ENCODE results near the gene ZMYND10. TPM values are rescaled to one million over a fixed set of nuclear protein-coding genes. Genes with fewer than 3 reads are reported as not detected.

The ZMYND10 gene
- total RNA-seq, result 1 to 10 TPM; 1.6 TPM

GRCh38 chr3:50345586-50346234 is at the start of gene ZMYND10:
Gene ZMYND10 (minus strand): TSS chr3:50345732. CDS start chr3:50345579, 153 bp downstream.
- POLR2A ChIA-PET, result interaction anchor here (0.7 kb wide), 1 partner anchor 1040 kb away, joined by 3 read pairs; the partner anchor contains the start of gene MANF
- CTCF ChIA-PET, result interaction anchor here (0.9 to 5.1 kb wide), 4 partner anchors 8 to 204 kb away, joined by 3 to 35 read pairs (median 4); no protein-coding TSS in a partner anchor

- CTCF ChIA-PET, result no interaction called here
- POLR2A ChIA-PET, result no interaction called here
Observed at GRCh38 chr3:50393061-50393460, 47.5 kb upstream of the ZMYND10 start.

- CTCF ChIA-PET, result no interaction called here
- POLR2A ChIA-PET, result no interaction called here
Observed at GRCh38 chr3:50392101-50392715, 46.7 kb upstream of the ZMYND10 start.

GRCh38 chr3:50390508-50391224 is 45.1 kb upstream of the ZMYND10 start:
- ChIA-PET POLR2A (no interaction called here), CTCF (no interaction called here)

- ChIA-PET CTCF (interaction anchor here (1.2 kb wide), 1 partner anchor 42 kb away, joined by 3 read pairs; no protein-coding TSS in a partner anchor), POLR2A (no interaction called here)
Observed at GRCh38 chr3:50389414-50389767, 43.9 kb upstream of the ZMYND10 start.

- POLR2A ChIA-PET, result no interaction called here
Observed at GRCh38 chr3:50388720-50389413, 43.3 kb upstream of the ZMYND10 start.

GRCh38 chr3:50388016-50388719 is 42.6 kb upstream of the ZMYND10 start:
- CTCF ChIA-PET, result no interaction called here
- POLR2A ChIA-PET, result no interaction called here

More at GRCh38 chr3:50388720-50389413, 43.3 kb upstream of the ZMYND10 start:
- CTCF ChIA-PET, result interaction anchor here (1.2 kb wide), 1 partner anchor 42 kb away, joined by 3 read pairs; no protein-coding TSS in a partner anchor

- POLR2A ChIA-PET, result no interaction called here
Observed at GRCh38 chr3:50385754-50386153, 40.2 kb upstream of the ZMYND10 start.

GRCh38 chr3:50383750-50384149 is 38.2 kb upstream of the ZMYND10 start:
- POLR2A ChIA-PET, result no interaction called here
- CTCF ChIA-PET, result no interaction called here

More at GRCh38 chr3:50385754-50386153, 40.2 kb upstream of the ZMYND10 start:
- CTCF ChIA-PET, result no interaction called here

- POLR2A ChIA-PET, result no interaction called here
- CTCF ChIA-PET, result no interaction called here
Observed at GRCh38 chr3:50382722-50383121, 37.2 kb upstream of the ZMYND10 start.

GRCh38 chr3:50381383-50381782 is 35.9 kb upstream of the ZMYND10 start:
- POLR2A ChIA-PET, result interaction anchor here (0.6 kb wide), 1 partner anchor 597 kb away, joined by 4 read pairs; no protein-coding TSS in a partner anchor
- CTCF ChIA-PET, result interaction anchor here (0.7 kb wide), 1 partner anchor 142 kb away, joined by 3 read pairs; no protein-coding TSS in a partner anchor

- POLR2A ChIA-PET, result no interaction called here
- CTCF ChIA-PET, result interaction anchor here (0.7 kb wide), 1 partner anchor 143 kb away, joined by 3 read pairs; no protein-coding TSS in a partner anchor
Observed at GRCh38 chr3:50380405-50381085, 35.0 kb upstream of the ZMYND10 start.

GRCh38 chr3:50378757-50379156 is 33.2 kb upstream of the ZMYND10 start:
- ChIA-PET CTCF (no interaction called here), POLR2A (no interaction called here)

GRCh38 chr3:50378024-50378423 is 32.5 kb upstream of the ZMYND10 start:
- ChIA-PET POLR2A (no interaction called here), CTCF (no interaction called here)

GRCh38 chr3:50375258-50375931 is 29.9 kb upstream of the ZMYND10 start:
- ChIA-PET CTCF (no interaction called here), POLR2A (no interaction called here)

GRCh38 chr3:50374363-50375257 is 29.1 kb upstream of the ZMYND10 start:
- ChIA-PET CTCF (no interaction called here), POLR2A (no interaction called here)
